ENCODE results near the gene NUP50. TPM values are rescaled to one million over a fixed set of nuclear protein-coding genes. Genes with fewer than 3 reads are reported as not detected.

The NUP50 gene
- total and polyA plus RNA-seq, 2 donors (not counting 1 experiment from before 2014, with no cell fraction given): 9.1 to 105 TPM

DNA sequence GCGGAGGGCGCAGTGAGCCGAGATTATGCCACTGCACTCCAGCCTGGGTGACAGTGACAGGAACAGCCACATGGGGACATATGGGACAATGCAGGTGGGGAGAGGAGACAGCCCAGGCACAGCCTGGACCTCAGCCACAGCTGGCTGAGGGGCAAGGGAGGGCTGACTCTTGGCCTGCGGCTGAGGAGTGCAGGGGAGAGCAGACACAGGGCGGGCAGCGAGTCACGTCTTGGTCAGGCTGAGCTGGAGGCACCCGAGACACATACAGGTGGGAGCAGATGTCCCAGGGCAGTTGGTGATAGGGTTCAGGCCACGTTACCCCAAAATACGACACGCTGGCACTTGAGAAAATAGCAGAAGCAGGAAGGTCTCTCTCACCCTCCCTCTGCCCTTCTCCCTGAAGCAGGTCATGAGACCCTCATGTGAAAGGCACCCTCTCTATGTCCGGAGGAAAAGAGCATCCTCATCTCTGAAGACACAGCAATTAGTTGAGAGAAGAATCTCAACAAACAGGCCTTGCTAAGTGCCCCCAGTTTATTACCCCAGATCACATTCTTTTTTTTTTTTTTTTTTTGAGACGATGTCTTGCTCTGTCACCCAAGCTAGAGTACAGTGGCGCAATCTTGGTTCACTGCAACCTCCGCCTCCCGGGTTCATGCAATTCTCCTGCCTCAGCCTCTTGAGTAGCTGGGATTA, 66.4 kb downstream of the NUP50 start:
- Histone ChIP-seq H3K27ac (ENCODE audit: low read length in 2 of 2) (no peak overlapping the region), H3K4me3 (ENCODE audit: control extremely low read depth in 1 of 5, extremely low read depth in 1 of 5, insufficient read depth in 1 of 5, low read depth in 2 of 5, low read length in 4 of 5) (no peak overlapping the region), H2AFZ (ENCODE audit: insufficient read depth, low read depth, low read length, poor library complexity, severe bottlenecking) (no peak overlapping the region), H3K9me3 (ENCODE audit: control extremely low read depth in 1 of 3, control insufficient read depth in 2 of 3, insufficient read depth in 1 of 3, low read length in 2 of 3) (no peaks in the 10 kb centered on the region), H3K79me2 (ENCODE audit: control insufficient read depth, insufficient read depth, low read length) (peaks cover 81% of the 10 kb centered on the region), H3K4me1 (ENCODE audit: control insufficient read depth in 2 of 2, insufficient read depth in 2 of 2, low read length in 2 of 2) (peaks cover 14 to 22% of the 10 kb centered on the region in 2 donors), H3K27me3 (replicated peaks in 1 of 4; ENCODE audit: control extremely low read depth in 1 of 4, control insufficient read depth in 3 of 4, insufficient read depth in 4 of 4, low read length in 3 of 4) (no peaks in the 10 kb centered on the region), H3K9ac (ENCODE audit: low read length) (no peak overlapping the region), H3K4me2 (replicated peaks; ENCODE audit: low read depth, low read length, poor library complexity, severe bottlenecking) (no peak overlapping the region), H4K20me1 (ENCODE audit: control insufficient read depth, insufficient read depth, low read length, poor library complexity, severe bottlenecking) (peaks cover 4% of the 10 kb centered on the region), H3K36me3 (replicated peaks in 1 of 2; ENCODE audit: control extremely low read depth in 1 of 2, control insufficient read depth in 1 of 2, extremely low read depth in 1 of 2, insufficient read depth in 2 of 2, low read length in 1 of 2) (peaks cover 2 to 9% of the 10 kb centered on the region in 2 experiments)
- ATAC-seq (ENCODE audit: low read depth) (no peak), DNase-seq (no peak)
- ChIA-PET POLR2A (no interaction called here), CTCF (no interaction called here)
- H3K4me1 Mint-ChIP-seq: peaks cover 56% of the 10 kb centered on the region
- intact Hi-C loops (cut with micrococcal nuclease): no loop called here
- no peaks in the 10 kb centered on the region for H3K27me3 Mint-ChIP-seq
- no peak overlapping the region for H3K27ac Mint-ChIP-seq
- H3K9me3 Mint-ChIP-seq (ENCODE audit: insufficient read depth): no peaks in the 10 kb centered on the region
- TF ChIP-seq EZH2 (IDR thresholded peaks at IDR 0.05; ENCODE audit: borderline replicate concordance, insufficient read depth, low read depth, low read length, poor library complexity, severe bottlenecking): no peak
- TF ChIP-seq, protein P1, sequence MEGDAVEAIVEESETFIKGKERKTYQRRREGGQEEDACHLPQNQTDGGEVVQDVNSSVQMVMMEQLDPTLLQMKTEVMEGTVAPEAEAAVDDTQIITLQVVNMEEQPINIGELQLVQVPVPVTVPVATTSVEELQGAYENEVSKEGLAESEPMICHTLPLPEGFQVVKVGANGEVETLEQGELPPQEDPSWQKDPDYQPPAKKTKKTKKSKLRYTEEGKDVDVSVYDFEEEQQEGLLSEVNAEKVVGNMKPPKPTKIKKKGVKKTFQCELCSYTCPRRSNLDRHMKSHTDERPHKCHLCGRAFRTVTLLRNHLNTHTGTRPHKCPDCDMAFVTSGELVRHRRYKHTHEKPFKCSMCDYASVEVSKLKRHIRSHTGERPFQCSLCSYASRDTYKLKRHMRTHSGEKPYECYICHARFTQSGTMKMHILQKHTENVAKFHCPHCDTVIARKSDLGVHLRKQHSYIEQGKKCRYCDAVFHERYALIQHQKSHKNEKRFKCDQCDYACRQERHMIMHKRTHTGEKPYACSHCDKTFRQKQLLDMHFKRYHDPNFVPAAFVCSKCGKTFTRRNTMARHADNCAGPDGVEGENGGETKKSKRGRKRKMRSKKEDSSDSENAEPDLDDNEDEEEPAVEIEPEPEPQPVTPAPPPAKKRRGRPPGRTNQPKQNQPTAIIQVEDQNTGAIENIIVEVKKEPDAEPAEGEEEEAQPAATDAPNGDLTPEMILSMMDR (IDR thresholded peaks at IDR 0.05): no peak
- H3K4me3 Mint-ChIP-seq: no peak overlapping the region
- WGBS (ENCODE audit: insufficient coverage): 93% methylated on average over 15 of the region's 16 CpGs

DNA sequence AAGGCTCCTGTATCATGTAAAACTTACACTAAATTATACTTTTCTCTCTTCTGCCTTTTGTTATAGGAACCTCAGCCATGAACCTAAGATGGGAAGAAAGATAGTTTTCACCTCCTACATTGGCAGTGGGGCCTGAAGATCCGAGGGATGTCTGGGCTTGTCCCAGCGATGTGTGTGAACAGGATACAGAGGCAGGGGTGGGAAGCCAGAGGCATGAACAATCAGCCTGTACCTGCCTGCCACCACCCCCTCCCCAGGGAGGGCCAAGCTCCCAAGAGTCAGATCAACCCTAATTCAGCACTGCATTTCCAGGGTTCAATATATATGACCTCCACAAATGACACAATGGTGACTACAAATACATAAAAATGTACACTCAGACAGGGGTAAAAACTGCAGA, 67.6 kb downstream of the NUP50 start:
- H3K4me3 Mint-ChIP-seq: no peak overlapping the region
- Histone ChIP-seq H3K4me2 (replicated peaks; ENCODE audit: low read depth, low read length, poor library complexity, severe bottlenecking) (no peak overlapping the region), H3K36me3 (replicated peaks in 1 of 2; ENCODE audit: control extremely low read depth in 1 of 2, control insufficient read depth in 1 of 2, extremely low read depth in 1 of 2, insufficient read depth in 2 of 2, low read length in 1 of 2) (peaks cover 2 to 9% of the 10 kb centered on the region in 2 experiments), H3K4me1 (ENCODE audit: control insufficient read depth in 2 of 2, insufficient read depth in 2 of 2, low read length in 2 of 2) (peaks cover 24 to 33% of the 10 kb centered on the region in 2 donors), H3K9ac (ENCODE audit: low read length) (no peak overlapping the region), H3K27me3 (replicated peaks in 1 of 4; ENCODE audit: control extremely low read depth in 1 of 4, control insufficient read depth in 3 of 4, insufficient read depth in 4 of 4, low read length in 3 of 4) (no peaks in the 10 kb centered on the region), H4K20me1 (ENCODE audit: control insufficient read depth, insufficient read depth, low read length, poor library complexity, severe bottlenecking) (peaks cover under 1% of the 10 kb centered on the region), H3K9me3 (ENCODE audit: control extremely low read depth in 1 of 3, control insufficient read depth in 2 of 3, insufficient read depth in 1 of 3, low read length in 2 of 3) (no peaks in the 10 kb centered on the region), H3K27ac (ENCODE audit: low read length in 2 of 2) (no peak overlapping the region), H3K4me3 (ENCODE audit: control extremely low read depth in 1 of 5, extremely low read depth in 1 of 5, insufficient read depth in 1 of 5, low read depth in 2 of 5, low read length in 4 of 5) (no peak overlapping the region), H3K79me2 (ENCODE audit: control insufficient read depth, insufficient read depth, low read length) (peaks cover 78% of the 10 kb centered on the region), H2AFZ (ENCODE audit: insufficient read depth, low read depth, low read length, poor library complexity, severe bottlenecking) (no peak overlapping the region)
- no peaks in the 10 kb centered on the region for H3K9me3 Mint-ChIP-seq (ENCODE audit: insufficient read depth)
- H3K4me1 Mint-ChIP-seq: peaks cover 67% of the 10 kb centered on the region
- TF ChIP-seq, protein P1 (IDR thresholded peaks at IDR 0.05): no peak
- no peak for TF ChIP-seq EZH2 (IDR thresholded peaks at IDR 0.05; ENCODE audit: borderline replicate concordance, insufficient read depth, low read depth, low read length, poor library complexity, severe bottlenecking)
- POLR2A ChIA-PET: no interaction called here
- 80% methylated on average over 1 of the region's 2 CpGs for WGBS (ENCODE audit: insufficient coverage)
- H3K27me3 Mint-ChIP-seq: no peaks in the 10 kb centered on the region
- DNase-seq (no peak), ATAC-seq (ENCODE audit: low read depth) (no peak)
- intact Hi-C loops (cut with micrococcal nuclease): no loop called here
- H3K27ac Mint-ChIP-seq: no peak overlapping the region
- CTCF ChIA-PET: interaction anchor here (1.0 kb wide), 1 partner anchor 11 kb away, joined by 3 read pairs; no protein-coding TSS in a partner anchor
